Left renal pelvis (tissue), 4 donors: ENCODE data around the gene OSGEP. TPM values are rescaled to one million over a fixed set of nuclear protein-coding genes. Genes with fewer than 3 reads are reported as not detected.
A peak's percentile ranks its signal among the peaks of the same experiment; 100 is the strongest.

Experiments
- DNase-seq, 4 donors: peaks; one replicate each; pipeline ENCODE4 v3.0.0-alpha.2; 2013; ENCODE audit warnings: low read depth in 4 of 4, low spot score in 3 of 4
- polyA plus RNA-seq, 4 donors: library from polyadenylated mRNA; unstranded; fragments of 120-200 nt; gene quantifications; one replicate each; pipeline ENCODE4 v1.2.1, GENCODE V29; 2013; ENCODE audit not compliant: insufficient read length in 4 of 4

Gene OSGEP
- polyA plus RNA-seq, 4 donors = 39.6 to 80.8 (median 52.7) TPM

DNA sequence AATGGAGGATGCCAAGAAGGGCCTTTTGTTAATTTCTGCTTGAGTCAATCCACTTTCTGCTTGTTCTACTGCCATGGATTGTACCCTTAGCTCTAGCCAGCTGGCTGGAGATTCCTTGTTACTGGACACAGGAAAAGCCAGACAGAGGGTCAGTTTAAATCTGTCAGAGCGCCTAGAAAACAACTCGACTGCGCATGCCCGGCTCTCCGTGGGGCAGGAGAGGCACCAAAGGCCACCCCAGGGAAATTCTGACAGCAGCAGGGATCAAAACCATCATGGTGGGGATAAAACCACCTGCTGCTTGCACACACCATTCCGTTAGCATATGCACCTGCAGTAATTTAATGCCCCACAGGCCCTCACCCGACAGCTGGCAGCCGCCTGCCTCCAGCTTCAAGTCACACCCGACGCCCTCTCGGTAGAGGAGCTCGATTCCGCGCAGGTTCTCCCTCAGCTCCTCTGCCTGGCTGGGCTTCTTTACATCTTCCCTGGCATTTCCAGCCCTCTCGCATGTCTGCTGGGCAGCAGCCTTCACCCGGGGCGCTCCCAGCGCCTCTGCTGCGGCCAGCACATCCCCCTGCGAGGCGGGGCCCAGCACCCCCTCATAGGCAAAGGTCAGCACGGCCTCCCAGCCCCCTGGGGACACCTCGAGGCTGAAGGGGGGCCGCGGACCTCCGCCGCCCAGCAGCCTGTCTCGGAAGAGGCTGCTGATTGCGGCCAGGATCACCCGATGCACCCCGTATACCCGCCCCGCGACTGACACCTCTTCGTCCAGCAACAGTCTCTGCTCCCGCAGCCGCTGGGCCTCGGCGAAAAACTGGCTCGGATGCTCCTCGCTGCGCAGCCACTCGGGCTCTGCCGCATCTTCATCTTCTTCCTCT, 19.7 kb downstream of the OSGEP start:
- DNase-seq = no peak

DNA sequence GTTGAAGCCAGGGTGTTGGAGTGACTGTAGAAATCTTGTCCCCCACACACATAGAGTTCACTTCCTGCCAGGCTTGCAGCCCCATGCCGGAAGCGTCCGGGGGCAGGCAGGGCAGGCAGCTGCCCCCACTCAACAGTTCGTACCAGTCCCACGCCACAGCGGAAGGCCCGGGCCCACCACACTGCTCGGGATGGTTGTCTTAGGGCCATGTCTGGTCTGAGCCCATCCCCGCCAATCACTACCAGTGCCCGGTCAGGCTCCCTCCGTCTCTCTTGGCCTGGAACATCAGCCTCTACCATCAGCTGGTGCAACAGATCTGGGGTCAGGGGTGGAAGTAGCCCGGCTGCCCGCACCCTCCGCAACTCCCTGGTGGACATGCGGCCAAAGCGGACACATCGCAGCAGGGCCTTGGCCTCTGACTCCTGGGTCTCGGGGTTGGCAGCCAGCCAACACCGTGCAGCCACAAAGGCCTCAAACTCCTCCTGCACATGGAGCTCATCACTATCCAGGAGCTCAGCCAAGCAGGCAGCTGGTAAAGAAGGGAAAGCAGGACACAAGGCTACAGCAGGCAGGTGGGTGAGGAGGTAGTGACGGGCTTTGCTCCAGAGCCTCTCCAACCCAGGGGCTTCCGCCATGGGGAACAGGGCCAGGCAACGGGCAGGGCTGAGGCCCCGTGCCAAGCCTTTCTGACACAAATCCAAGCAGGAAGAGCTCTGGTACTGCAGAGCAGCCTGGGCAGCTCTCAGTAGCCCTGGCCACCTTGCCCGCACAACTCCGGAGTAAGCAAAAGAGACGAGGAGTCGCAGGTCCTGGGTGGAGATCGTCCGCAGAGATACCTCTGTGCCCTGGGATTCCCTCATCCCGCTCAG, 24.6 kb downstream of the OSGEP start:
- no peak for DNase-seq

DNA sequence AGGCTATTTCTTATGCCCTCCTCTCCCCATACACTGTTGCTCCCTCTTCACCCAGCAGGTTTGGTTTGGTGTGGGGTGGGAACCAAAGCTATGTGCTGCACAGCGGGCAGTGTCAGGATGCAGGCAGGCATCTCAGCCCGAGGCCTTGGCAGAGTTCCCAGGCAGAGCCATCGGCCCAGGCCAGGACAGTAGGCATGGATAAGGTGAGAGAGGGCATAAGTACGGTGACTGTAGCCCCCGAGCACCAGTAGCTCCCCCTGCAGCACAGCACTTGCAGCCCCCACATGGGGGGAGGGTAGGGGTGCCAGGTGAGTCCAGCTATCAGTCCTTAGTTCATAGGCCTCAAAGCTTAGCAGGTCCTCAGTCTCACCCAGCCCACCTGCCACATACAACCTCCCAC, 25.8 kb downstream of the OSGEP start:
- DNase-seq = no peak

DNA sequence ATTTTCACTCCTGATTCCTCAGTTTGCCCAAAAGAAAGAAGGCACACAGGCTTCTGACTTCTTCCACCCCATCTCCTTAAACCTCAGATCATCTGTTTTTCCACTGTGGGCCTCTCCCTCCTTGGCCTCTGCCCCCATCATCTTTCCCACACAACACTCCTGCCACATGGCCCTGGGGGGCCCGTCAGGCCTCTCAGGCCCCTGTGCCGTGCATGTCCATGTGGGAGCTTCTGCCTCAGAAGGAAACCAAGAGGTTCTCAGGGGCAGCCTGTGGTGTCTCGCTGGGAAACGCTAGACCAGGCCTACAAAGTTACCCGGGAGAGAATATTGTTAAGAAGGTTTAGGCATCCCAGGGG, 26.6 kb downstream of the OSGEP start:
- no peak for DNase-seq

DNA sequence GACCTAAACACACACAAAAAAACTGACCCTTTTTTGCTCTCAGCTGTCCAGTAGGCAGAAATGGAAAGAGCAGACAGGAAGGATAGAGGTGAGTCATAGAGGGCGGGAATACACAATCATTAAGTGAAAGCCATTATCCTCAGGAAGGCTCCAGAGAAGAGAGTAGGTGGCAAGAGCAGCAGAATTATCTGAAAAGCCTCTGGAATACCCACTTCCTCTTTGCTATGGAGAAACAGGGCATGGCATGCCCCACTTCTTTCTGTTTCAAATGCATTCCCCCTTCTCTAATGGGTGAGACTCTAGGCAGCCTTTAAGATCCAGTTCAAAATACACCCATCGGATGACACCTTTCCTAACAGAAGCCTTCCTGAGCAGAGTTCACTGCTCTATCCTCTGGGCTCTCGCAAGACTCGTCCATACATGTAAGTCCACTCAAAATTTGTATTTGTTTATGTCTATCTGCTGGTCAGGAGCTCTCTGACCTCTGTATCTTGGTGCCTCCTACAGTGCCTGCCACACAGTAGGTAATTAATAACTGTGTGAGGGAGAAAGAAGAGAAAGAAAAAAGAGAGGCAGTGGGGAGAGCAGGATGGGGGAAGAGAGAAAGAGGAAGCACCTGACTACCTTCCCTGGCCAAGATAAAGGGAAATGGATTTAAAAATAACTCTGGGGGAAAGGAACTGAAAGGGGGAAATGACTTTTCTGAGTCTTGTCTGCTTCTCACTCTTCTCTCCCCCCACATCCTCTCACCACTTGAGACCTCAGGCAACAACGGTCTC, 27.2 kb downstream of the OSGEP start:
- DNase-seq = no peak

DNA sequence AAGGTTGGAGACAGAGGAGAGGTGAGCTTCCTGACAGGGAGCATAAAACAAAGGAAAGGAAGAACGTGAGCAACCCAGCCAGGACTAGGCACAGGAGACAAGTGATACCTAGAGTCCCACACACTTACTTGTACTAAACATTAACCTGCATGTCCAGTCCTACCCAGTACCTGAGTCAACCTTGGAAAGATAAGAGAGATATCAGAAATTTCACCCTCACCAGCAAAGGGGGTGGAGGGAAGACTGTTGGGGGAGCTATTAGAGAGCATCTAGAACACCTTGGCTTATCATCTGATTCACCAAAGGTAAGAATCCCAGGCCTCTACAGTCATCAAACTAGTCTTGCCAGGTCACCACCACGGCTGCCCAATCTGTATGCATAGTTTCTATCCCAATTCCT, 29.8 kb downstream of the OSGEP start:
- no peak for DNase-seq

DNA sequence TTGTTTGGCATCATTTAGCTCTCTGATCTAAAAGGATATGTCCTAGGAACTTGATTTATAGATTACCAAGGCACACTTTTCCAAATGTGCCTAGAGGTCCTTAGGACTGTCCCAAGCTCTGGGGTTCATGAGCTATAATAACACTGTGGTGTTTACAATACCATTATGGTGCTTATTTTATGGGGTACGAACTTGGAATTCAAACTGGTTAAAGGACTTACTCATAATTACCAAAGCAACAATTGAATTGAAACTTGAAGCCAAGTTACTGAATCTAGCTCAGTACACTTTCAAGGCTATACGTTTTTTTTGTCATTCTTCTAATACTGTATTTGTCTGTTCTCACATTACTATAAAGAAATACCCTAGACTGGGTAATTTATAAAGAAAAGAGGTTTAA, 31.7 kb downstream of the OSGEP start:
- DNase-seq = no peak

DNA sequence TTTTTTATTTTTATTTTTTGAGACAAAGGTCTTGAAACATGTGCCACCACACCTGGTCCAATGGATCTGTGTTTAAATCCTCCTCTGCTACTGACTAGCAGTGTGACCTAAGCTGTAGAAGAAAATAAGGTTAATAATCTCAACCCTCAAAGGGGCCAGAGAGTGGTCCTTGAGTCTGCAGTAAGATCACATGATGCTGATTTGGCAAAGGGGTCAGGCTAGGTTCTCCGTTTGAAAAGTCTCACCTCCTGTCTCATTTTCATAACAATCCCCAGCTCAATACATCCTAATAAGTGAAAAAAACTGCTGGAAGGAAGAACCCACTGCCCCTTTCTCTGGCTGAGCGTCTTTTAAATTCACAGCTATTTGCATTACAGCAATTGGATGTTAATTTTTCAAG, 33.3 kb downstream of the OSGEP start:
- no peak for DNase-seq

DNA sequence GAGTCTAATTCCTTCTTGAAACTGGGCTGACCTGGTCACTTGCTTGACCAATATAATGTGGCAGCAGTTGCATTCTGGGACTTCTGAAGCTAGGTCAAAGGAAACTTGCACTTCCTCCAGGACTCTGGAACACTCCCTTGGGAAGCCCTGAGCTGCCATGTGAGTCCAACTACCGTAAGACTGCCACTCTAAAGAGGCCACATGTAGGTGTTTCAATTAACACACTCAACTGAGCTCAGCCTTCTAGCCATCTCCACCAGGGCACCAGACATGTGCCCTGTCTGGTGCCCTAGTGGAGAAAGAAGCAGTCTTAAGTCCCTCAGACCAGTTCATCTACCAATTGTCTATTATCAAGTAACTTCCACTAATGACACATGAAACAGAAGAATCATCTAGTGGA, 35.2 kb downstream of the OSGEP start:
- no peak for DNase-seq

DNA sequence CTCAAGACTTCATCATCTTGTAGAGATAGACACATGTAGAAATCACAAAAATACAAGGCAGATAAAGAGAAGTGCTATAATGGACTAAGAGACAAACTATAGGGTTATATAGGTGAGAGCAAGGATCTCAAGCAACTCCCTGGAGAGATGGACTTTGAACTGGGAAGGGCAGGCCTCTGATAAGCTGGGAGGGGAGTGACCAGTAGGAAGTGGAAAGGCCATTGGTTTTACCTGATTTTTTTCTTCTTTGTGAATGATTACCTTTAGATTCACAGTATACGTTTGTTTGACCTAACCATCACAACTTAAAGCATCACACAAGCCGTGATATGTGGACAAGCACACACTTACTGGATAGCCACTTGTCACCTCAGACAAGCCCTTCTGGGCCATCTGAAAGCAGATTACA, 36.1 kb downstream of the OSGEP start:
- no peak for DNase-seq

DNA sequence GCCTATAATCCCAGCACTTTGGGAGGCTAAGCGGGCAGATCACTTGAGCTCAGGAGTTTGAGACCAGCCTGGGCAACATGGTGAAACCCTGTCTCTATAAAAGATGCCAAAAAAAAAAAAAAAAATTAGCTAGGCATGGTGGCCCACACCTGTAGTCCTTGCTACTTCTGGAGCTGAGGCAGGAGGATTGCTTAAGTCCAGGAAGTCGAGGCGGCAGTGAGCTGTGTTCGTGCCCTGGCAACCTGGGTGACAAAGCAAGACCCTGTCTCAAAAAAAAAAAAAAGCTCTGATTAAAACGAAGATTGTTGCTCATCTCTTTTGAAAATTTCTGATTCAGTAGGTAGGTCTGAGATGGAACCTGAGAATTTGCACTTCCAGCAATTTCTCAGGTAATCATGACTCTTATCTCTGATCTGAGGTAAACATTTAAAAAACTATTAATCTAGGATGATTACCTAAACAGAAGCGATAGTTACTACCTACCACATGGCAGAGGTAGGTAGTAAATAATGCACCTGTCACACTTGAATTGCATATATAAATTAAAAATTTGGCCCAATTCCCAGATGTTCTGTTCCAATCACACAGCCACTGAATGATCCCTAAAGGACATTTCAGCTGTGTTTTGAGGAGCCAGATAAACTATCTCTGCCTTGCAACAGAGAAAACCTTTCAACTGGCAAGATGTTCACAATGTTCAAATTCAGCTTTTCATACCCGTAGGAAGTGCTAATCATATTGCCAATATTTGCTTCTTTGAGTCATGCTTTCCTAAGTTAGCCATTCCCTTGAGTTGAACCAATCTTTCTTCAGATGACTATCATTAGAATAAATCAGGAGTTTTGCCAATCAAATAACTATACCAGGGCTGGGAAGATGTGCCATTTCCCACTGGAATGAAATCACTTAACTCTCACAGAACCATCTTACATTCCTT, 37.1 kb downstream of the OSGEP start:
- DNase-seq = no peak

DNA sequence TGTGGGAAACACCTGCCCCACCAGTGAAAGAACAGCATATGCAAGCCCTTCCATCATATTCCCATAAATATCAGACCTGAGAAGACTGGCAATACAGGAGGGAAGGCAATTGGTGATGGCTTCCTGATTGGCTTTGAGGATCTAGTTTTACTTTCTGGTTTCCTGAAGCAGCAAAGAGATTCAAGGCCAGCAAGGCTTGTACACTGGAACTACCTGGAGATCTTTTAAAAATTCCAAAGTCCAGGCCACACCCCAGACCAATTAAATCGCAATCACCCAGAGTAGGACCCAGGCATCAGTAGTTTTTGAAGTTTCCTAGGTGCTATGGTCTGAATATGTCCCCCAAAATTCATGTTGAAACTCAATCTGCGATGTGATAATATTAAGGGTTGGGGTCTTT, 38.4 kb downstream of the OSGEP start:
- DNase-seq = no peak

DNA sequence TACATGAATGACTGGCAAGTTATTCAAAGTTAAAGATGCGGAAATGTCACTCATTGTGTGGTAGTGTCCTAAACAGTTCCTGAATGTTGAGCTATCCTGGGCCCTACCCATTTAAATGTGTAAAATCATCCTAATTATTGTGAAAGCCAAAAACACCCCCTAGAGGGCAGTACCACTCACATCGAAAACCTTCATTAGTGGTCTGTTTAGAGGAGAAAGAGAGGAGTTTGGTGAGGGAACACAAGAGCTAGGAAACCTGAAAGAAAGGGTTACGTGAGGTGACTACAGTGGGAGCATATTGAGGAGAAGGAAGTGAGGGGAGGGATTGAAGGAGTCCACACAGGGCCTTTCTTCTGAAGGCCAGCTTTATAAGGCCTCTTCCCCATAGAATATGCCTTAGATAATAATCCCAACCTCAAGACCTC, 38.8 kb downstream of the OSGEP start:
- no peak for DNase-seq

DNA sequence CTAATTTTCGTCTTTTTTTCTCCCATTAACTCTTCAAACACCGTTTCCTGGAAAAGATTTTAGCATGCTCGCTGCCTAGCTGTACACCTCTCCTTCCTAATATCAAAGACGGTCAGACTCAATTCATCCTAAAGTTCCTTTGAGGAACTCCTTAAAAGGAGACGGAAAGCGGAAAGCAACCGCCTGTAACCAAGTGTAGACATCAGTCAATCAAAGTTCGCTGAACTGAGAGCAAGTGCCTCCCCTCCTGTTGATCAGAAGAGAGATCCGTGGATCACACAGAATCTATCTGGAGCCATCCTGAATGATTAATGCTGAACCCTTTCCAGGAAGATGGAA, 40.9 kb downstream of the OSGEP start:
- DNase-seq = no peak

DNA sequence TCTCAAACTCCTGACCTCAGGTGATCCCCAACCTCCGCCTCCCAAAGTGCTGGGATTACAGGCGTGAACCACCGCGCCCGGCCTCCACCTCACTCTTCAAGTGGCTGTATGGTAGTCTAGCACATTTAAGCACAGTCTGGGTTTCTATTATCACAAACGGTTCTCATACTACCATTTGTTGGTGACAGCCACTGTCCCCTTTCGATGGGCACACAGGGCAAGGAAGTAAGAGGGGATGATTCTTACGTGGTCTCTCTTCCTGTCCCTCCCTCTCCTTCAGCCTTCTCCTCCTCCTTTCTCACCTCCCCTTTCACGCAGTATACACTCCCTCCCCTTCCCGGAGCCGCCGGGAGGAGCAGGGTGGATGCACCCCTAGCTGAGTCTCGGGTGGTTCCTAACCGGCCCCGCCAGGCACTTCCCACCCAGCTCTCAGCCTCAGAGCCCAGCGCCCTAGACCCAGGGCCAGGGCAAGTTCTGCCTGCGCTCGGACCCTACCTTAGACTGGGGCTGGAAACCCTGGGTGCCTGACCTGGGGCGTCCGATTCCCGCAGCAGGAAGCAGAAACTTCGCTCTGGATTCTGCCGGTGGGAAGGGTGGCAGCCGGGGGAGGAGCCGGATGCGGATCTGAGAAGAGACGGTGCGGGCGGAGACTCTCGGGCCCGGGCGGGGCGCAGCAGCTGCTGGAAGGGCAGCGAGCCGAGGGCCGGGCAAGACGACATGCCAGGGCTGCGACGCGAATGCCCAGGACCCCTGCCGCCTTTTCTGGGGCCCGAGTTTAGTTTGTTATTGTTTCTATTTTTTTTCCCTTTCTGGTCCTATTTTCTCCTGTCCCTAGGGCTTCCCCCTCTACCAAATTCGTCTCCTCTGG, 41.5 kb downstream of the OSGEP start, which contains the start of gene TEP1:
TEP1 (minus strand) TSS at position 626 of the 868 bp plus-strand sequence. CDS start 5,062 bp downstream, outside the sequence.
- peak in 3 of 4 donors; percentile 59 to 65 (median 60) for DNase-seq

DNA sequence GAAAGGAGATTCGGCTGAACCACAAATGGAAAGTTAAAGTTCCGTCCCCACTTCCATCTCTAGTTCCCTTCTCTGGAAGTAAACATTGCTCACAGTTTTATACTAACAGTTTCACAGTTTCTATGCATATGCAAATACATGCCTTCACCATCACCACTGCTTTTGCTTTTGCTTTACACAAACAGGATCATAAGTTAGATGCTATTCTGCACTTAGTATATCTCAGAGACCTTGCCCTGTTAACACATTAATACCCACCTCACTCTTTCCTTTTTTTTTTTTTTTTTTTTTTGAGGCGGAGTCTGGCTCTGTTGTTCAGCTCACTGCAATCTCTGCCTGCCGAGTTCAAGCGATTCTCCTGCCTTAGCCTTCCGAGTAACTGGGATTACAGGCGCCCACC, 42.2 kb downstream of the OSGEP start:
- no peak for DNase-seq

DNA sequence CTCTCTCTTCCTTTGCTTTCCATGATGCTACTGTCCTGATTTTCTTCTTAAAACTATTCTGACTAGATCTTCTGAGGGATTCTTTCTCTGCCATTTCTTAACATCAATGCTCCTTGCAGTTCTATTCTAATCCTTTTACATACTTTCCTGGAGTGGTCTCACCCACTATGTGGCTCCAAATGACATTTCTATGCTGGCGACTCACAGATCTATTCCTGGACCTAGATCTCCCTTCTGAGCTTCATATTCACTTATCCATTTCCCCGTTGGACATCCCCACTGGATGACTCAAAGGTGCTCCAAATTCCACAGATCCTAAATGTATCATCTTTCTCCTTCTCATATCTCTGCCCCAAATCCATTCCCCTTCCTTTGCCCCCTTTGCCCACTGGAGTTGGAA, 45.4 kb downstream of the OSGEP start:
- DNase-seq = no peak

DNA sequence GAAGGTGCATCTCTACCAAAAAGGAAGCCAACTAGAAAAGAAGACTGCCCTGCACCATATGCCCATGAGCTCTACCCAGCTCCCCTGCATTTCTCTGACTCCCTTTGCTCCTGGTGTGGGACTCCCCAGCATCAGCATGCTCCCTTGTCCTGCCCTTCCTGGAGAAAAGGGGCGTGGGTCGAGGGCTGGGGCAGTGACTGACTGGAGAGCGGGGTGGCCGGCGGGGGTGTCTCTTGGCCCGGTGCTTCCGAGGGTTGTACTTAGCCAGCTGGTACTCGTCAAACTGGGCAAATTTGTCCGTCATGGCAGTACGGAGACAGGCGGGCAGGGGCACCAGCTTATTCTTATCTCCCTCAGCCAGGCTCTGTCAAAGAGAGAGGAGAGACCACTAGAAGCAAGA, 51.1 kb downstream of the OSGEP start:
- DNase-seq = no peak
